AG04449 (cell line): ENCODE data around the gene OR4D10.
"Not testable (repeated sequence)": the region's sequence is repeated elsewhere in the genome, so short reads cannot be mapped to it uniquely, and the experiment has no call there.

ENCODE experiments used
- CTCF ChIA-PET: fragments of 350-600 bp; formaldehyde crosslinking; extraction: SDS; loops from one replicate; lab custom pipeline; 2021; ENCODE audit warnings: antibody characterized with exemption; lab: Yijun Ruan, JAX
- POLR2A ChIA-PET: fragments of 400-600, 350-600 bp; formaldehyde crosslinking; extraction: SDS; loops from one replicate; lab custom pipeline; 2020; ENCODE audit warnings: antibody characterized with exemption, inconsistent platforms; lab: Yijun Ruan, JAX
- DNase-seq: peaks from one replicate; pipeline ENCODE4 v3.0.0-alpha.2; 2010; ENCODE audit warnings: low read depth, low spot score
- H3K4me3 ChIP-seq: 2 replicates; pipeline ENCODE4 v1.5.1; 2011; ENCODE audit warnings: low read depth, mild to moderate bottlenecking, control low read depth, low read length
- TF ChIP-seq, protein P1 (sequence below): IDR thresholded peaks from one replicate; pipeline ENCODE4 v1.5.1; 2011; ENCODE audit warnings: mild to moderate bottlenecking, moderate library complexity, low read length, control low read depth, inconsistent platforms; ENCODE audit not compliant: insufficient read depth; ENCODE audit errors: missing control alignments

The OR4D10 gene

DNA sequence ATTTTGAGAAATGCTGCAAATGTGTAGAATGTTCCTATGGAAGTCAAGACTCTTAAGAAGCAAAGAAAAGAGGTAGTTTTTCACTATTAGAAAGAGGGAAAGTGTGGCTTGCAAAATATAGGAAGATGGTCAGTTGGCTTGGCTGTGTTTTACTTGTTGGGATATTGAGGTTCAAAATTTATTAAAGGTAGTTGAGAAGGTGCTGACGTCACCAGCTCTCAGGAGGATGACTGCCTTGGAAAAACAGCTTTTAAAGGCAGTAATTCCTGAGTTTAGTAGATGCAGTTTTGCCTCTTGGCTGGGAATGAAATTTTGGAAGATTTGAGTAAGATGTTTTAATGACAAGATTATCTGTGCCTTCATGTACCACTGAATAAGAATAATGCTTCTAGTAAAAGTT, 38.6 kb downstream of the OR4D10 start:
- H3K4me3 ChIP-seq, result no peak overlapping the region
- ChIA-PET POLR2A (no interaction called here), CTCF (no interaction called here)
- DNase-seq, result no peak
- TF ChIP-seq, protein P1, sequence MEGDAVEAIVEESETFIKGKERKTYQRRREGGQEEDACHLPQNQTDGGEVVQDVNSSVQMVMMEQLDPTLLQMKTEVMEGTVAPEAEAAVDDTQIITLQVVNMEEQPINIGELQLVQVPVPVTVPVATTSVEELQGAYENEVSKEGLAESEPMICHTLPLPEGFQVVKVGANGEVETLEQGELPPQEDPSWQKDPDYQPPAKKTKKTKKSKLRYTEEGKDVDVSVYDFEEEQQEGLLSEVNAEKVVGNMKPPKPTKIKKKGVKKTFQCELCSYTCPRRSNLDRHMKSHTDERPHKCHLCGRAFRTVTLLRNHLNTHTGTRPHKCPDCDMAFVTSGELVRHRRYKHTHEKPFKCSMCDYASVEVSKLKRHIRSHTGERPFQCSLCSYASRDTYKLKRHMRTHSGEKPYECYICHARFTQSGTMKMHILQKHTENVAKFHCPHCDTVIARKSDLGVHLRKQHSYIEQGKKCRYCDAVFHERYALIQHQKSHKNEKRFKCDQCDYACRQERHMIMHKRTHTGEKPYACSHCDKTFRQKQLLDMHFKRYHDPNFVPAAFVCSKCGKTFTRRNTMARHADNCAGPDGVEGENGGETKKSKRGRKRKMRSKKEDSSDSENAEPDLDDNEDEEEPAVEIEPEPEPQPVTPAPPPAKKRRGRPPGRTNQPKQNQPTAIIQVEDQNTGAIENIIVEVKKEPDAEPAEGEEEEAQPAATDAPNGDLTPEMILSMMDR, result no peak

DNA sequence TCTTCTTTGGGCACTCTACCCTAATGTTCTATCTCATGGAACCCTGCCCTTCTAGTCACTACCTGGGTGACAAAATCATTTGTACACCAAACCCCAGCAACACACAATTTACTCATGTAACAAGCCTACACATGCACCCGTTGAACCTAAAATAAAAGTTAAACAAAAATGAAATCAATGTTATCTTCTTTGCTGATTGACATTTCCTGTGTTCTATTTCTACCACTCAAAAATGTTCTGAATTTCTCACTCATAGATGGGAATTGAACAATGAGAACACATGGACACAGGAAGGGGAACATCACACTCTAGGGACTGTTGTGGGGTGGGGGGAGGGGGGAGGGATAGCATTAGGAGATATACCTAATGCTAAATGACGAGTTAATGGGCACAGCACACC, 47.0 kb downstream of the OR4D10 start:
- CTCF ChIA-PET, DNase-seq, POLR2A ChIA-PET, H3K4me3 ChIP-seq: not testable (repeated sequence)

DNA sequence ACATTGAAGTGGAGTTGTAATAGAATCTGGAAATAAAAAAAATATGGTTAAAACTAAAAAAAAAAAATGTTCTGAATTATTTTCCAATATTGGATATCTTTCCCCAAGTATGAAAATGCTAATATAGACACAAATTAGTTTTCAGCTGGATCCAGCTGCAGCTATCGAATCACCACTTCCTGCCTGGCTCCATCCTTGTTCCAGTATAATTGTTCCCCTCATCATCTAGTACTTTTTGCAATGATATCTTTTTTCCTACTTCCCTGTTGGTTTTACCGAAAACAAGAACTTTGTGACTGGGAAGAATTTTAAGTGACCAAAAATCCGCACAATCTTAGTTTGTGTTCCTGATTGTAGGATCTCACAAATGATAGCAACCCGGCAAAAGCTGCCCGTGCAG, 47.6 kb downstream of the OR4D10 start:
- DNase-seq, result no peak
- no peak overlapping the region for H3K4me3 ChIP-seq
- ChIA-PET POLR2A (no interaction called here), CTCF (no interaction called here)
- TF ChIP-seq, protein P1, result no peak

DNA sequence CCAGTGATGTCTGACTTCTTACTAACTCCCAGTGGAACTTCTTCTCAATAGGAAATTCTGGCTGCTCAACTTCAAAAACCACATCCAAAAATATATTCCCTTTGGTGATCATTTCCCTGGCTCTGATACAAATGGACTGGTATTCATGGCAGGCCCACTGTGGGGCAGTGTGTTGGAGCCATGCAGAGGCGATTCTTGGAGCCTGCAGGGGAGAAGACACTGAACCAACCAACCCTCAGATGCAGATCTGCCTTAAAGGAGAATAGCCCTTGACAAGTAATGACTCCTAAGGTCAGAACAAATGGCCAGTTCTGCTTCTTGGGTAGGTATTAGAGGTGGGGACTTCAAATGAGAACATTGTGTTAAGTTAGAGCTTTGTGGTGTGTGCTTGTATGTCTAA, 50.4 kb downstream of the OR4D10 start:
- TF ChIP-seq, protein P1, result no peak
- no peak overlapping the region for H3K4me3 ChIP-seq
- CTCF ChIA-PET, result interaction anchor here (1.6 kb wide), 1 partner anchor 14 kb away, joined by 4 read pairs; no protein-coding TSS in a partner anchor
- no peak for DNase-seq
- POLR2A ChIA-PET, result no interaction called here

DNA sequence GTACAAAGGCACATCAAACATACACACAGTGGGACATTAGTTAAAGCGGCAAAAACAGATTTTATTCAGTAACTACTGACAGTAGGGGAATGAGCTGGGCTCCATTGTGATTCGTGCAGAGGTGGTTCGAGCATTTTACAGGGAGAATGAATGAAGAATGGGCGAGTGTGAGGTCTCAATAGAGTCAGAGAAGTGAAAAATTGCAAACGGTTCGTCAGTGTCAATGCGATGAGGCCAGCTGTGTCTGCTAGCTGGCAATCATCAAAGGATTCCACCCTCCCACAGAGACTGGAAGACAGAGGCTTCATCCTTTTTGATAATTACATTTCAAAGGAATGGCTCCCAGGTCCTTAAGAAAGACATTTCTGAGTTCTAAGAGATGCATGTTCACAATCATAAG, 55.6 kb downstream of the OR4D10 start:
- CTCF ChIA-PET, result interaction anchor here (1.4 to 2.0 kb wide), 3 partner anchors 9 to 154 kb away, joined by 5 to 14 read pairs (median 5); no protein-coding TSS in a partner anchor
- TF ChIP-seq, protein P1, result no peak

More for the DNA sequence above, 55.6 kb downstream of the OR4D10 start:
- POLR2A ChIA-PET, result no interaction called here
- no peak for DNase-seq
- H3K4me3 ChIP-seq, result no peak overlapping the region
